WTC11 (cell line): ENCODE measurements around the gene AMPD3.

ENCODE experiments used
- CBFB ChIP-seq: sonication (generic); formaldehyde crosslinking; IDR thresholded peaks from 2 replicates; pipeline ENCODE4 v1.8.1; 2022; ENCODE audit warnings: mild to moderate bottlenecking, low read depth, missing genetic modification reagents
- CREB1 ChIP-seq: sonication (generic); formaldehyde crosslinking; IDR thresholded peaks from 2 replicates; pipeline ENCODE4 v1.8.0; 2023; ENCODE audit warnings: mild to moderate bottlenecking, missing genetic modification reagents
- CTCF ChIP-seq: fragments of 200-600 bp; IDR thresholded peaks from 2 replicates; pipeline ENCODE4 v1.8.0; 2022; ENCODE audit warnings: antibody characterized with exemption
- FOXP1 ChIP-seq: sonication (generic); formaldehyde crosslinking; IDR thresholded peaks from 2 replicates; pipeline ENCODE4 v1.8.0; 2022; ENCODE audit warnings: missing genetic modification reagents, mild to moderate bottlenecking, moderate library complexity, borderline replicate concordance
- KAT7 ChIP-seq: sonication (generic); formaldehyde crosslinking; IDR thresholded peaks from 2 replicates; pipeline ENCODE4 v1.8.1; 2023; ENCODE audit warnings: missing genetic modification reagents, mild to moderate bottlenecking, borderline replicate concordance
- NR2C2 ChIP-seq: sonication (generic); formaldehyde crosslinking; IDR thresholded peaks from 2 replicates; pipeline ENCODE4 v1.8.0; 2022; ENCODE audit warnings: mild to moderate bottlenecking, missing genetic modification reagents
- NR3C1 ChIP-seq: sonication (generic); formaldehyde crosslinking; conservative IDR thresholded peaks from 2 replicates; pipeline ENCODE4 v1.8.1; 2023; ENCODE audit warnings: low read depth, mild to moderate bottlenecking, missing genetic modification reagents
- RELA ChIP-seq: sonication (generic); formaldehyde crosslinking; IDR thresholded peaks from 2 replicates; pipeline ENCODE4 v1.8.1; 2022; ENCODE audit warnings: missing genetic modification reagents, mild to moderate bottlenecking, borderline replicate concordance
- RORB ChIP-seq: fragments of 250-450 bp; sonication (Bioruptor Pico); IDR thresholded peaks from 2 replicates; pipeline ENCODE4 v1.9.0; 2021; ENCODE audit warnings: mild to moderate bottlenecking
- SP1 ChIP-seq: sonication (generic); formaldehyde crosslinking; conservative IDR thresholded peaks from 2 replicates; pipeline ENCODE4 v1.8.1; 2022; ENCODE audit warnings: missing genetic modification reagents
- TP53 ChIP-seq: sonication (generic); formaldehyde crosslinking; IDR thresholded peaks from 2 replicates; pipeline ENCODE4 v1.8.1; 2023; ENCODE audit warnings: mild to moderate bottlenecking, missing genetic modification reagents
- TF ChIP-seq, protein P1 (sequence below): sonication (generic); formaldehyde crosslinking; IDR thresholded peaks from 2 replicates; pipeline ENCODE4 v1.8.1; 2022; ENCODE audit warnings: missing genetic modification reagents, borderline replicate concordance
- TF ChIP-seq, protein P2 (sequence below): sonication (generic); formaldehyde crosslinking; IDR thresholded peaks from 2 replicates; pipeline ENCODE4 v1.8.0; 2022; ENCODE audit warnings: mild to moderate bottlenecking, missing genetic modification reagents

DNA sequence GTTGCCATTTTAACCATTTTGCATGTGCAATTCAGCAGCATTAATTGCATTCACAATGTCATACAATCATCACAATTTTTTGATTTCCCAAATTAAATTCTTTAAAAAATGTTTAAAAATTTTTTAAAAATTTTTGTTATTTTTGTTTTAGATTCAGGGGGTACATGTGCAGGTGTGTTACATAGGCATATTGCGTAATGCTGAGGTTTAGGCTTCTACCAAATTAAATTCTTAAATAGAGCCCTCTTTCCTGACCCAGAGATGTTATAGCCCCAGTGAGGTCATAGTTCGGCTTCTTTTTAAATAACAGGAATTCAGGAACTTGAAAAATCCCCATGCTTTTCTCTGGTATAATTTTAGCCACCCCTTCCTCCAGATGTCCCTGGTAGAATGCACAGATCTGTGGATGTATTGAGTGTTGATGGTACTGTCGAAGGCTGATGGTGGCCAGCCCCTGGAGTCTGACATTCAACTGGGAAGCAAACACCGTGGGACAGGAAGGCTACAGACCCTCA is 11.3 kb upstream of the AMPD3 start:
- no peak for TF ChIP-seq NR3C1 (CRISPR knock-in tag)
- no peak for TF ChIP-seq RORB
- TF ChIP-seq CTCF, result no peak
- no peak for TF ChIP-seq TP53 (CRISPR knock-in tag)
- no peak for TF ChIP-seq CREB1 (CRISPR knock-in tag)
- no peak for TF ChIP-seq SP1
- no peak for TF ChIP-seq RELA (CRISPR knock-in tag)
- TF ChIP-seq KAT7 (CRISPR knock-in tag), result no peak
- no peak for TF ChIP-seq FOXP1 (CRISPR knock-in tag)
- TF ChIP-seq, protein P1, sequence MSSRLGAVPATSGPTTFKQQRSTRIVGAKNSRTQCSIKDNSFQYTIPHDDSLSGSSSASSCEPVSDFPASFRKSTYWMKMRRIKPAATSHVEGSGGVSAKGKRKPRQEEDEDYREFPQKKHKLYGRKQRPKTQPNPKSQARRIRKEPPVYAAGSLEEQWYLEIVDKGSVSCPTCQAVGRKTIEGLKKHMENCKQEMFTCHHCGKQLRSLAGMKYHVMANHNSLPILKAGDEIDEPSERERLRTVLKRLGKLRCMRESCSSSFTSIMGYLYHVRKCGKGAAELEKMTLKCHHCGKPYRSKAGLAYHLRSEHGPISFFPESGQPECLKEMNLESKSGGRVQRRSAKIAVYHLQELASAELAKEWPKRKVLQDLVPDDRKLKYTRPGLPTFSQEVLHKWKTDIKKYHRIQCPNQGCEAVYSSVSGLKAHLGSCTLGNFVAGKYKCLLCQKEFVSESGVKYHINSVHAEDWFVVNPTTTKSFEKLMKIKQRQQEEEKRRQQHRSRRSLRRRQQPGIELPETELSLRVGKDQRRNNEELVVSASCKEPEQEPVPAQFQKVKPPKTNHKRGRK (CRISPR knock-in tag), result no peak
- no peak for TF ChIP-seq CBFB (CRISPR knock-in tag)
- TF ChIP-seq, protein P2, sequence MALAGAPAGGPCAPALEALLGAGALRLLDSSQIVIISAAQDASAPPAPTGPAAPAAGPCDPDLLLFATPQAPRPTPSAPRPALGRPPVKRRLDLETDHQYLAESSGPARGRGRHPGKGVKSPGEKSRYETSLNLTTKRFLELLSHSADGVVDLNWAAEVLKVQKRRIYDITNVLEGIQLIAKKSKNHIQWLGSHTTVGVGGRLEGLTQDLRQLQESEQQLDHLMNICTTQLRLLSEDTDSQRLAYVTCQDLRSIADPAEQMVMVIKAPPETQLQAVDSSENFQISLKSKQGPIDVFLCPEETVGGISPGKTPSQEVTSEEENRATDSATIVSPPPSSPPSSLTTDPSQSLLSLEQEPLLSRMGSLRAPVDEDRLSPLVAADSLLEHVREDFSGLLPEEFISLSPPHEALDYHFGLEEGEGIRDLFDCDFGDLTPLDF (CRISPR knock-in tag), result no peak
- TF ChIP-seq NR2C2 (CRISPR knock-in tag), result no peak
